HFFc6 (cell line): Measurements from ENCODE around the gene GPC5. TPM values are rescaled to one million over a fixed set of nuclear protein-coding genes. Genes with fewer than 3 reads are reported as not detected.

ENCODE experiments used
- DNase-seq: peaks from one replicate; pipeline ENCODE4 v3.0.0-alpha.2; 2018
- H3K27ac Mint-ChIP-seq: 2 replicates; pipeline ENCODE4 v1.8.0; 2020; ENCODE audit warnings: mild to moderate bottlenecking, mixed read lengths
- H3K27me3 Mint-ChIP-seq: 2 replicates; pipeline ENCODE4 v1.8.0; 2021; ENCODE audit warnings: mild to moderate bottlenecking, moderate library complexity, mixed read lengths; ENCODE audit not compliant: insufficient read depth
- H3K36me3 Mint-ChIP-seq: 2 replicates; pipeline ENCODE4 v1.8.0; 2021; ENCODE audit warnings: low read depth, mixed read lengths
- H3K4me1 Mint-ChIP-seq: 2 replicates; pipeline ENCODE4 v1.8.0; 2020; ENCODE audit warnings: low read depth, mixed read lengths
- H3K4me3 Mint-ChIP-seq: 2 replicates; pipeline ENCODE4 v1.8.0; 2020; ENCODE audit warnings: mild to moderate bottlenecking, moderate library complexity, mixed read lengths
- H3K9me3 Mint-ChIP-seq: 2 replicates; pipeline ENCODE4 v1.8.0; 2020; ENCODE audit warnings: mild to moderate bottlenecking, mixed read lengths
- CTCF ChIP-seq: fragments of 200-600 bp; sonication (generic); IDR thresholded peaks from 2 replicates; pipeline ENCODE4 v1.5.0; 2021; ENCODE audit warnings: antibody characterized with exemption, mild to moderate bottlenecking
- total RNA-seq, 6 experiments: library from RNA; stranded (reverse); fragmentation: NEBNext Ultra II Directional; extraction: Animal tissue kit (Norgen Biotek cat#: 25700); gene quantifications; 2 replicates in 1 of 6; 3 replicates in 5 of 6; pipeline ENCODE4 v1.2.3, GENCODE V29; 2021

Gene GPC5
- total RNA-seq, 6 experiments from 2014 or later: 0.06 TPM; not detected in 5

DNA sequence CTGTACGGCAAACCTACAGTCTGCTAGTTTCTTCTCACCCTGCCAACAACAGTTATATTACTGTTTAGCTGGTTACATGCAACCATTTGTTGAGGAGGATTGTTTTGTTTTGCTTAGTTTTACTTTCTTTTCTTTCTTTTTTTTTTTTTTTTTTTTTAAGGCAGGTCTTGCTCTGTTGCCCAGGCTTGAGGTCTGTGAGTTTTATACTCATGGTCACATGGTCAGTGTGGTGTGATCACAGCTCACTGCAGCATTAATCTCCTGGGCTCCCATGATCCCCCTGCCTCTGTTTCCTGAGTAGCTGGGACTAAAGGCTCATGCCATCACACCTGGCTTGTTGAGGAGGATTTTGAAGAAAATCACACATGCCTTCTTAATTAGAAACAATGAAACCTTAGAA is 505.6 kb downstream of the GPC5 start:
- Mint-ChIP-seq H3K27ac (no peak overlapping the region), H3K4me3 (no peak overlapping the region), H3K9me3 (peaks cover 35% of the 10 kb centered on the region), H3K36me3 (no peaks in the 10 kb centered on the region), H3K27me3 (no peaks in the 10 kb centered on the region), H3K4me1 (no peaks in the 10 kb centered on the region)
- TF ChIP-seq CTCF: no peak
- no peak for DNase-seq

- TF ChIP-seq CTCF: no peak
- Mint-ChIP-seq H3K9me3 (peaks cover 32% of the 10 kb centered on the region), H3K27ac (no peak overlapping the region)
Observed at GRCh38 chr13:91904597-91904996, 506.2 kb downstream of the GPC5 start.

GRCh38 chr13:91907398-91907797 is 509.0 kb downstream of the GPC5 start:
- no peak for TF ChIP-seq CTCF
- no peak overlapping the region for H3K27ac Mint-ChIP-seq
- no peak overlapping the region for H3K4me3 Mint-ChIP-seq
- no peak for DNase-seq
- no peaks in the 10 kb centered on the region for H3K27me3 Mint-ChIP-seq
- no peaks in the 10 kb centered on the region for H3K4me1 Mint-ChIP-seq
- H3K9me3 Mint-ChIP-seq: peaks cover 30% of the 10 kb centered on the region
- H3K36me3 Mint-ChIP-seq: no peaks in the 10 kb centered on the region

More at GRCh38 chr13:91904597-91904996, 506.2 kb downstream of the GPC5 start:
- H3K4me1 Mint-ChIP-seq: no peaks in the 10 kb centered on the region
- H3K36me3 Mint-ChIP-seq: no peaks in the 10 kb centered on the region
- no peak for DNase-seq
- H3K4me3 Mint-ChIP-seq: no peak overlapping the region
- no peaks in the 10 kb centered on the region for H3K27me3 Mint-ChIP-seq

GRCh38 chr13:91909617-91910016 is 511.2 kb downstream of the GPC5 start:
- no peak for DNase-seq
- no peaks in the 10 kb centered on the region for H3K36me3 Mint-ChIP-seq
- peaks cover 24% of the 10 kb centered on the region for H3K9me3 Mint-ChIP-seq
- no peak overlapping the region for H3K27ac Mint-ChIP-seq
- H3K4me3 Mint-ChIP-seq: no peak overlapping the region
- no peaks in the 10 kb centered on the region for H3K4me1 Mint-ChIP-seq
- no peak for TF ChIP-seq CTCF
- H3K27me3 Mint-ChIP-seq: no peaks in the 10 kb centered on the region

GRCh38 chr13:91922969-91923592 is 524.7 kb downstream of the GPC5 start:
- Mint-ChIP-seq H3K4me1 (no peaks in the 10 kb centered on the region), H3K4me3 (no peak overlapping the region), H3K9me3 (peaks cover 51% of the 10 kb centered on the region), H3K36me3 (no peaks in the 10 kb centered on the region), H3K27ac (no peak overlapping the region), H3K27me3 (no peaks in the 10 kb centered on the region)
- no peak for TF ChIP-seq CTCF
- DNase-seq: no peak
